22Rv1 (cell line): ENCODE measurements around the gene TNRC6C.

Experiments used
- ZFX ChIP-seq: fragments of 450-650 bp; IDR thresholded peaks from 2 replicates; pipeline ENCODE4 v1.6.1; 2017; ENCODE audit warnings: antibody characterized with exemption, borderline replicate concordance
- TF ChIP-seq, protein P1 (sequence below): fragments of 450-650 bp; IDR thresholded peaks from 2 replicates; pipeline ENCODE4 v1.5.1; 2017; ENCODE audit warnings: mild to moderate bottlenecking

DNA sequence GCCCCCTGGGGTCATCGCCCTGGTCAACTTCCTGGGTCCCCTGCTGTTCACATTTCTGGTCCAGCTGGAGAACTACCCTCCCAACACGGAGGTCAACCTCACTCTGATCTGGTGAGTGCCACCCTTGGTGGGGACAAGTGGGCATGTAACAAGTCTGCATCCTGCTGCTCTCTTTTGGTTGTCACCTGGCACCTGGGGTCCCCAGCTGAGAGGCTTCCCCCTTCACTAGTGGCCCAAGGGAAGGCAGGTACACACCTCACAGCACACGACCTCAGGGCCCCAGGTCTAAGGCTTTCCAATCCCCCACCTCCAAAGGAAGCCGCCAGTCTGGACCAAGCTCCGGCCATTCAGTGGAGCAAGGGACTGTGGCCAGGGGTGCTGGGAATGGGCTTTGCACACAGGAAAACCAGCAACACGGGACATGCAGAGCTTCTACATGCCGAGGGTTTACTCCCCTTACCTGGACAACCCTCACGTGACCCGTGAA is 176.4 kb downstream of the TNRC6C start:
- TF ChIP-seq, protein P1, sequence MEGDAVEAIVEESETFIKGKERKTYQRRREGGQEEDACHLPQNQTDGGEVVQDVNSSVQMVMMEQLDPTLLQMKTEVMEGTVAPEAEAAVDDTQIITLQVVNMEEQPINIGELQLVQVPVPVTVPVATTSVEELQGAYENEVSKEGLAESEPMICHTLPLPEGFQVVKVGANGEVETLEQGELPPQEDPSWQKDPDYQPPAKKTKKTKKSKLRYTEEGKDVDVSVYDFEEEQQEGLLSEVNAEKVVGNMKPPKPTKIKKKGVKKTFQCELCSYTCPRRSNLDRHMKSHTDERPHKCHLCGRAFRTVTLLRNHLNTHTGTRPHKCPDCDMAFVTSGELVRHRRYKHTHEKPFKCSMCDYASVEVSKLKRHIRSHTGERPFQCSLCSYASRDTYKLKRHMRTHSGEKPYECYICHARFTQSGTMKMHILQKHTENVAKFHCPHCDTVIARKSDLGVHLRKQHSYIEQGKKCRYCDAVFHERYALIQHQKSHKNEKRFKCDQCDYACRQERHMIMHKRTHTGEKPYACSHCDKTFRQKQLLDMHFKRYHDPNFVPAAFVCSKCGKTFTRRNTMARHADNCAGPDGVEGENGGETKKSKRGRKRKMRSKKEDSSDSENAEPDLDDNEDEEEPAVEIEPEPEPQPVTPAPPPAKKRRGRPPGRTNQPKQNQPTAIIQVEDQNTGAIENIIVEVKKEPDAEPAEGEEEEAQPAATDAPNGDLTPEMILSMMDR = no peak
- TF ChIP-seq ZFX = no peak
